Eye (tissue), 1 donor: ENCODE results near the gene RIMBP3C.
"Not testable (repeated sequence)": the region's sequence is repeated elsewhere in the genome, so short reads cannot be mapped to it uniquely, and the experiment has no call there.

ENCODE experiments used
- DNase-seq: peaks from one replicate; pipeline ENCODE4 v3.0.0-alpha.2; 2015

The RIMBP3C gene

DNA sequence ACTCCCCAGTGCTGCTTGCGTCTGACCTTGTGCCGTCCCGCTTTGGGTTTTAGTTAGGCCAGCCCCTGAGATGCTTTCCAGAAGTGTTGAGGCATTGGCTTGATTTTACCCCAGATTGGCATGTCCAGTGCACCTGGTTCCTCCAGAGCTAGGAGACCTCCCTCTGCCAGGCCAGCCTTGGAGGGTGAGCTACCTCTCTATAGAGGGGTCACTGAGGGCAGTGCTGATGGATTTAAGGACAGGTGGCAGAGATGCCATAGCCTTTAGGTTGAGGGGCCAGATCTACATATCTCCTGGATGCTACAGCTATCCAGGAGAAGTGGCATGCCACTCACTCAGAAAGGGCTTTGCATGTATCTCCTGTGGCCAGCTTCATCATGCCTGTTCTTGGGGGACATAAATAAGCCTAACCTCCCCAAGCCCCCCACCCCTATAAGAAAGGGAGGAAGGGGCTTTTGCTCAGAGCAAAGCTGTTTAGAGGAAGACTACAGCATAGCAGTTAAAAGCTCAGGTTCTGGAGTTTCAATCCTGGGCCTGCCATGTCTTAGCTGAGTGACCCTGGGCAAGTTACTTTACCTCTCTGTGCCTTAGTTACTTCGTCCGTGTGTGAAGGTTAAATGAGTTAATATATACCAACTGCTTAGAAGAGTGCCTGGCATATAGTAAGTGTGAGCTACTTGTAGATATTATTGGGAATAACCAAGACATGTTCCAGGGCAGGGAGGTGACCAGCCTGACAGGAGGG lies 22.7 kb upstream of the RIMBP3C start:
- DNase-seq: no peak

DNA sequence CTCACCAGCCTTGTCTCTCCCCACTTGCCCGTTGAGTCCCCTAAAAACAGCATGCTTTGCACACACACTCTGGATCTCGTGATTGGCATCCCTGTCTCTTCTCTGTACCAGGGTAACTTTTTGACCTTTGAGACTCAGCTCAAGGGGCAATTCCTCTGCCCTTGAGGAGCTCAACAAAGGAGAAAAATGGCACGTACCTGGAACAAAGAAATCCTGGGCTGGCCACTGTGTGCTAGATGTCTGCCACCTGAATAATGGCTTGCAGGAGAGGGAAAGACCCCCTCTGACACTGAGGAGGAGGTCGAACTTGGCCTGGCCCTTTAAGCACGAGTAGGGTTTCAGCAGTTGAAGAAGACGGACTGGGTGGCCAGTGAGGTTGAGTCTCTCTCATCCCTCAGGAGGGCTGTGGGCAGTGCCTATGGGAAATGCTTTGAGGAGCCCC lies 22.1 kb upstream of the RIMBP3C start:
- no peak for DNase-seq

DNA sequence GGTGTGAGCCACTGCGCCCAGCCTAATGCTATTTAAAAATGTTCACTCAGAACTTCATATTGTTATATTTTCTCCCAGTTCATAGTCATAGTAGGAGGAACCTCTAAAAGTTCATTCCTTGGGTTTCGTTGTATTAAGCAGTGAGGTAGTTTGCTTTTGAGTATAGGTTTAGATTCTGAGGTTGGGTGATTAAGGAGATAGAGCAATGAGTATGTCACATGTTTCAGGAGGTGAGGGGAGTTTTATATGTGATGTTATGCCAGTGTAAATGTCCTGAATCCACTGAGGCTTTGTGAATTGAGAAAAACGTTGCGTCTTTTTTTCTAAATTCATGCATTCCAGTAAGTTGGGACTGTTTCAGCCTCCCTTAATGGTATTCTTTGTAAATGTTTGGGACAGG lies 20.4 kb upstream of the RIMBP3C start:
- DNase-seq: no peak

DNA sequence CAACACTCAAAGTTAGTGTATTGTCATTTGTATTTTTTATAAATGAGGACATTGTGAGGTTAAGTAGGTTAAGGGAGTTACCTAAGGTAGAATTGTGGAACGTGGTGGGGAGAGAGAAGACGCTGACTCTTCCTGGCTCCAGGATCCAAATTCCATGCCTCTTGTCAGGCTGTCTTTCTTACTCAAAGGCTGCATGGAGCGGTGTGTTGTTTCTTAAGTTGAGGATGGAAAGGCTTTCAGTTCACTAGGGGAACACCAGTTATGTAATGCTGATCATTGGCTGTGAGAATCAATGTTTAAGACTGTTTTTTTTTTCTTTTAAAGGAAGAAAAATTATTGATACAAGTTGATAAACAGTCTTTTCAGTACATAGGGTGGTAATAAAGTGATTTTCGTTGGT lies 19.1 kb upstream of the RIMBP3C start:
- no peak for DNase-seq

DNA sequence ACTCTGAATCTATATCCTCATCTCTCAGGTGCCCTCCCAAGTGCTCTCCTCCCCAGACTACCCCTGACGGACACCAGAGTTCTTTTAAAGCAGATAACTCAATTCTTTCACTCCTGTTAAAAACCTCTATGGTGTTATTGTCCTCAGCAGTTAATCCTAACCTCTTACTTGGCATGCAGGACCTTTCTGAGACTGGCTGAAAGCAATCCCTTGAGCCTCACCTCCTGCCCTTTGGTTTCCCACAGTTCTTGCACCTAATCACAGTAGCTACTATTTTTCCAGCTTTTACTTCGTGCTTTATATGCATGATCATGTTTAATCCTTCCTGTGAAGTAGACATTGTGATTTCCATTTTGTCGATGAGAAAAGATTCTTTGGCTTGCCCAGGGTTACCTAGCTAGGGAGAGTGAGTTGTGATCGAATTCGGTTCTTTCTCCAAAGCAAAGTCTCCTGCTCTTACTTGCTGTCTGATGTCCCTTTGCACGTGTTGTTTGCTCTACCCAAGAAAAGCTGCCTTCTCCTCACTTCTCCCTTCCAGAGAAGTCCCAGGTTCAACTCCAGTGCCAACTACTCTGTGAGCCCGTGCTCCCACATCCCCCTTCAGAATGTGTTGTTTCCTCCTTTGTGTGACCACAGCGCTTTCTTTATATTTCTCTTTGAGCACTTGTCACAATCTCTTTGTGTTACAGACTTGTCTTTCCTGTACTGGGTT lies 18.4 kb upstream of the RIMBP3C start:
- DNase-seq: no peak

DNA sequence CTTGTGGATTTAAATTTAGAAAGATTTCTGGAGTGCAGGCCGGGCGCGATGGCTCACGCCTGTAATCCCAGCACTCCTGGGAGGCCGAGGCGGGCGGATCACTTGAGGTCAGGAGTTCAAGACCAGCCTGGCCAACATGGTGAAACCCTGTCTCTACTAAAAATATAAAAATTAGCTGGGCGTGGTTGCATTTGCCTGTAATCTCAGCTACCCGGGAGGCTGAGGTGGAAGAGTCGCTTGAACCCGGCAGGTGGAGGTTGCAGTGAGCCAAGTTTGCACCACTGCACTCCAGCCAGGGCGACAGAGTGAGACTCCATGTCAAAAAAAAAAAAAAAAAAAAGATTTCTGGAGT lies 17.8 kb upstream of the RIMBP3C start:
- not testable (repeated sequence) for DNase-seq

DNA sequence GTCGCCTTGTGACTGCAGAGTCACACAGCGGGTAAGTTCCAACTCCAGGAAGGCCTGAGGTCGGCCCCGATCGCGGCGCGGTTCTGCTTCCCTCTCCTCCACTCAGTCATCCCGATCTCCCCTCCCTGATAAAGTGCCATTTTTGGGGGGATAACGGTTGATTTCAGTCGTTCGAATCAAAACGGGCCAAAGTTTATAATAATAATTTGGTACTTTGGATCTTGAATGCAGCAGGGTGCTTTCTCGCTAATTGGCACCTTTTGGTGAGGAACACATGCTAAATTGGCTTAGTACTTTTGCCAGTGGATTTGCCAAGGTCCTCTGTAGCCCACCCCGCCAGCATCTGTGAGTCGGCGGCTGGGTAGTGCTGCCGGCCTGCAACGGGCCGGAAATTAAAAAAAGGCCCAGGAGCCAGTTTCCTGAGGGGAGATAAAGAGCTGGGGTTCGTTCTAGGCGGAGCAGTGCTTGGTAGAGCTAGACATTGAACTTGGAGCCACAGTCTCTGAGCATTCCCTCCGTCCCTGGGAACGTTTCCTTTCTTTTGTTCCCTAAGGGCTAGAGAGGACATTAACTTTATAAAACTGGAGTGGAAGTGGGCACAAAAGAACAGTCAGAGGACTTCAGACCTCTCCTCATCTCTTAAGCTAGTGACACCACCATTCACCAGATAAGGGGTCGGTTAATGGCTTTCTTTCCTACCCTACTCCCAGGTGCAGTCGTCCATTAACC lies 17.2 kb upstream of the RIMBP3C start:
- DNase-seq: peak; percentile 24

DNA sequence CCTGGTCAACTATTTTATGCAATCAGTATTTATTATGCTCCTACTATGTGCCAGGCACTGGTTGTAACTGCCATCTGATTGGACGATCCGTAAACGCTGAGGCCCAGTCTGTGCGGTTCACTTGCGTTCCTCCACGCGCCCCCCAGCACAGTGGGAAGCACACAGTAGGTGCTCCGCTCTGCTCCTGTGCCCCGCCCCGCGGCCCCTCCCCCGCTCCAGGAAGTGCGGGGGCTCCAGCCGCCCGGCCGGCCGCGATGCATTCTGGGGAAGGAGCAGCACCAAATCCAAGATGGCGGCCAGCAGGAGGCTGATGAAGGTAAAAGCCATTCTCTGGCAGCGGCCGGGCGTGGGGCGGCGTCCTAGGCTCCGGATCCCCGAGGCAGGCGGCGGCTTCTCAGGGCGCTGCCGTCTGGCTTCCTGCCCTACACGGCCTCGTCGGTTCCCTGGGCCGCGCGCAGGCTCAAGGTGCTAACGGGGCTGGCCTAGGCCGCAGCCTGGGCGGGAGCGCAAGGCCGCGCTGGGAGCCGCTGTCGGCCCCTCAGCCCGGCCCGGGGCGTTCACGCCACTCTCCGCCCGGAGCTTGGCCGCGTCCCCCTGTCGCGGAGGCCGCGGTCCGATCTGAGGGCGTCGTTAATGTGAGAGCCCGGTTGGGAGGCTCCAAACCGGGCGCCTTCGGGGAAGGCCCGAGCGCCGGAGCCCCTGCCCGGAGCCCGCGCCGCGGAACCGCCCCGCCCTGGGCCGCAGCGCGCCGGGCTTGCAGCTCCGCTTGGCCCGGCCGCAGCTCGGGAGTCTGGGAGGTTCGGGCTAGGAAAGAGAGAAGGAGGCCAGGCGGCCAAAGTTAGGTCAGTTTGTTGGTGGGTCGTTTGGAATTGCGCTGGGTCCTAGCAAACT lies 16.4 kb upstream of the RIMBP3C start, which contains the start of gene UBE2L3:
Gene UBE2L3, plus strand, starts transcription at position 259 of the 891 bp plus-strand sequence. Its CDS starts 31 bp downstream, at position 290.
- DNase-seq: peak; percentile 92

DNA sequence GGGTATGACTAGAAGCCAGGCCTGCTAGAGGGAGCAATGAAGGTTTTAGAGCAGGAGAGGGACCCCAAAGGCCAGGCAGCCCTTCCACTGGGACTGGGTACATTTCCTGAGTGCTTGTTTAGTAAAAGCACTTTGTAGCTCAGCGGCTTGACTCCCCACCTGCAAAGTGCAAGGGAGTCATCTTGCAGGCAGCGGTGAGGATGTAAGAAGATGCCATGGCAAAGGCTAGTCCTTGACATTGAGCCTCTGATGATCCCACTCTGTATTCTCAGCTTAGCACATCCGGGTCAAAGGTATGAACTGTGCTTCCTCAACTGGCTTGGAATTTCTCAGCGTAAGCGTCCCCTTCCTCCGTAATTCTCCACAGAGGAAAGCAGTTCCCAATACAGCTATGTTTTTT lies 13.2 kb upstream of the RIMBP3C start:
- DNase-seq: no peak

DNA sequence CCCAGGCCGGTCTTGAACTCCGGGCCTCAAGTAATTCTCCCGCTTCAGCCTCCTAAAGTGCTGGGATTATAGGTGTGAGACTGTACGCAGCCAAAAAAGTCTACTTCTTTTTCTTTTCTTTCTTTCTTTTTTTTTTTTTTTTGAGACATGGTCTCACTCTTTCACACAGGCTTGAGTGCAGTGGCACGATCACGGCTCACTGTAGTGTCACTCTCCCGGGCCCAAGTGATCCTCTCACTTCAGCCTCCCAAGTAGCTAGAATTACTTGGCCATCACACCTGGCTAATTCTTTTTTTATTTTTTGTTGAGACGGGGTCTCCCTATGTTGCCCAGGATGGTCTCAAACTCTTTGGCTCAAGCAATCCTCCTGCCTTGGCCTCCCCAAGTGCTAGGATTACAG lies 12.7 kb upstream of the RIMBP3C start:
- DNase-seq: no peak

DNA sequence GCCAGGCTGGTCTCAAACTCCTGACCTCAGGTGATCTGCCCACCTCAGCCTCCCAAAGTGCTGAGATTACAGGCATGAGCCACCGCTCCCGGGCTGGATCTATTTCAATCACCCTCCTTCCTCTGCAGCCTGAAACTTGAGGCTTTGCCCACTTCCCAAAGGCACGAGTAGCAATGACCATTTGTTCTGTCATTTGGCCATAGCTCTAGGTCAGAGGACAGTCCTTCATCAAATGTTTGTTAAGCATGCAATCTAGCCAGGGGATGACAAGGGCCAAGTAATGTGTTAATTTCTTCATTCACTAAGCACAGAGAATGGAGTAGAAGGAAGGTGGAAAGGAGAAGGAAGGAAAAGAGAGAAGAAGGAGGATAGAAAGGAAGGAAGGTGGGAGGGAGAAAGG lies 9.4 kb upstream of the RIMBP3C start:
- DNase-seq: not testable (repeated sequence)

DNA sequence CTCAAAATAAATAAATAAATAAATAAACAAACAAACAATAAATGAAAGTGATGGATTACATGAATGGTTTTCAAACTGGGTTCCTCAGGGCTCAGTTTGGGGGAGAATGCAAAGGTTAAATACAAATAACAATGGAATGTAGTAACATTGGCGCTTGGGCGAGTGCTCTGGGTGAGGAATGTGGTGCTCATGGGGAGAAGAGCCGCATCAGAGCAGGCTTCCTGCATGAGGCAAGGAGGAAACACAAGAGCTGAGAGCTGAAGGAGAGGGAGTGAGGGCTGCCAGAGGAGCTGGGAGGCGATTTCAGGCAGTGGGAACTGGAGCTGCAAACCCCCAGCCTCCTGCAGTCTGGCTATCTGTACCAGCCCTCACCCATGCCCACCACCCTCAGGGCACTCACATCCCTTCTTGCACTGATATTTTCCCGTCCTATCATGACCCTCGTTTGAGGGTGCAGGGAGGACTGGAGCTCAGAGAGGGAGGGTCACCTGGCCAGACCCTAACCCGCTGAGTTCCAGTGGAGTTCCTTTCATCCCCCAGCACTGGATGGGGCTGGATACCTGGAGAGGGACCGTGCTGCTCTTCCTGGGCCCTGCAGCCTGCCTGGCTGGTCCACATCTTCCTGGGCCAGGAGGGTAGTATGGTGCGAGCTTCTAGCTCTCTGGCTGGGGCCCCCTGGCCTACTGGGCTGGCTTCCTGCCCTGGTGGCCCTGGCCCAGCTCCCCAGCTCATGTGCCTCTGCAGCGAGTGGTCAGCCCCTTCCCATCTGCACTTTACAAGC lies 8.3 kb upstream of the RIMBP3C start:
- DNase-seq: not testable (repeated sequence)

DNA sequence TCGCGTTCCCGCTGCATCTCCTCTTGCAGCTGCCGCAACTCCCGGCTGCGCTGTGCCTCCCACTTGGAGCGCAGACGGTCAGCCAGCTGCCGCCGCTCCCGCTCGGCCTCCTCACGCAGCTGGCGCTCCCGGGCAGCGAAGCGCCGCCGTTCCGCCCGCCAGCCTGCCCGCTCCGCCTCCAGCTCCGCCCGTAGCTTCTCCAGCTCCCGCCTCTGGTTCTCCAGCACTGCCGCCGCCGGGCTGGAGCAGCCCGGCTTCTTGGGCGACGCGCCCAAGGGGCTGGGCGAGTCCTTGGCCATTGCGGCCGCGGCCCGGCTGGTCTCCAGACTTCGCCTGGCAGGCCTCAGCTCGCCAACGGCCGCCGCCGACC lies 598 bp downstream of the RIMBP3C start:
- DNase-seq: not testable (repeated sequence)

DNA sequence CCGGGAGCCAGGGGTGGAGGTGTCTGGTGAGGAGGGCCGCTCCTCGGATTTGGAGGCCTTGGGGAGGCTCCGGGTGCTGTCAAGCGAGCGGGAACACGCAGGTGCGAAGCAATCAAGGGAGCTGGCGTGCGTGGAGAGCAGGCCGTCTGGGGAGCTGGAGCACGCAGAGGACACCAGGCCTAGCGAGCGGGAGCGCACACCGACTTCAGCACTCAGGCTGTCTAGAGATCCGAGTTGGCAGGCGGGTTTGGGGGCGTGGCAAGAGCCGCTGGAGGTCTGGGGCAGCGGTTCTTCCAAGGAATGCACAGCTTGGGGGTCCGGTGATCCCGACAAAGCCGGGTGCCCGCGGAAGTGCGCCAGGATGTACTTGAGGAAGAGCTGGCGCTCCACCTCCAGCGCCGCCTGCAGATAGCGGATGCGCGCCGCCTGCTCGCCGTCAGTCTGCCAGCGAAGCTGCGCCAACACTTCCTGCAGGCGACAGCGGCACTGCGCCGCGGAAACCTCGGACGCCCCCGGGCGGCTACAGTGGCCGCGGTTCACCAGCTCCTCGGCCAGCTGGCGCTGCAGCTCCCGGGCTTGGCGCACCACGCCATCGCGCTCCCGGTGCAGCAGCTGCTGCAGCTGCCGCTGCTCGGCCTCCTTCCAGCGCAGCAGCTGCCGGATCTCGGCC lies 1.1 kb downstream of the RIMBP3C start:
- not testable (repeated sequence) for DNase-seq

DNA sequence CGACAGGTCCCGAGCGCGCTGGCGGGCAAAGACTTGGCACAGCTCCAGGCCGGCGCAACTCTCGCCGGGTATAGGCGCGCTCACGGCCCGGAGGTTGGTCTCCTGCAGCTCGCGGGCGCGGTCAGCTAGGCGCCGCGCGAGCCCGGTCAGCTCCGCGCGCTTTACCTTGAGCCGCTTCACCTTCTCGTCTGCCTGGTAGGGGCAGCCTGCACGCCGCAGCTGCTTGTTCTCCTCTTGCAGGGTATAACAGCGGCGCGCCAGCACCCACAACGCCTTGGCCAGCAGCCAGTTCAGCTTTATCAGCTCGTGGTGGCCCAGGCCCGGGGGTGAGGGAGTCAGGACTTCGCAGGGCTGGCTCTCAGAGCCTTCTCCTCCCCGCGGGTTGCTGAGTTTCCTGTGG lies 1.7 kb downstream of the RIMBP3C start:
- not testable (repeated sequence) for DNase-seq

DNA sequence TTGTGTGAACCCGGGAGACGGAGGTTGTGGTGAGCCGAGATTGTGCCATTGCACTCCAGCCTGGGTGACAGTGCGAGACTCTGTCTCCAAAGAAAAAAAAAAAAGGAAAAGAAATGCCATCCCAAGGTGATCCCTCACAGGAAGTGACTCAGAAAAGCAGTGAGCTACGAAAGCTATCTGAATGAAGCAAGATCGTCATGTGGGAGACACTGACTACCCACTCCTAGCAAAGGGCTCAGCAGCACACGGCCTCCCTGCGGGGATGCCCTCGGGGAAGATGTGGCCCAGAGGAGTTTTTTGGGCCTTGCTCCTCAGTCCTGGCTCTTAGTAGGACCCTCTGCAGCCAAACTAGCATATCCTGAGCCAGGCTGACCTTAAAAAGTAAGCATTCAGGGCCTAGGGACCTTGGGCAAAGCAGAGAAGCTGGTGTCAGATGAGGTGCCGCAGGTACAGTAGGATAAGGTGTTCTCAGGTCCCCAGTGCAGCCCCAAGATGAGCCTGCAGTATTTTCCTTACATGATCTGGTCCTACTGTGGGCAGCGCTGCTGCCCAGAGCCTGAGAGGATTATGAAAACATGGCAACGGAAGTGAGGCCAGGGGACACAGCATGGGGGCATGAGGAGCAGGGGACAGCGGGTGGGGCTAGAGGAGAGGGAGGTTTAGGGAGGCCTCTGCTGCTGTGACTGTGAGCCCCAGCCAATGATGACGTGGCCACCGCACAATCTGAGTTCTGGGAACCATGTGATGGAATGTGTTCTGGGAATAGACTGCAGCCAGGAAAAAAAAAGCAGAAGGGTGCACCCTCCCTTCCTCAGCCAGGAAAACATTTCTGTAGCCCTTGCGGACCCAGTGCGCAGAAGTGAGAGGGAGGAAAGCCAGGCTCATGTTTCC lies 6.6 kb downstream of the RIMBP3C start:
- not testable (repeated sequence) for DNase-seq

DNA sequence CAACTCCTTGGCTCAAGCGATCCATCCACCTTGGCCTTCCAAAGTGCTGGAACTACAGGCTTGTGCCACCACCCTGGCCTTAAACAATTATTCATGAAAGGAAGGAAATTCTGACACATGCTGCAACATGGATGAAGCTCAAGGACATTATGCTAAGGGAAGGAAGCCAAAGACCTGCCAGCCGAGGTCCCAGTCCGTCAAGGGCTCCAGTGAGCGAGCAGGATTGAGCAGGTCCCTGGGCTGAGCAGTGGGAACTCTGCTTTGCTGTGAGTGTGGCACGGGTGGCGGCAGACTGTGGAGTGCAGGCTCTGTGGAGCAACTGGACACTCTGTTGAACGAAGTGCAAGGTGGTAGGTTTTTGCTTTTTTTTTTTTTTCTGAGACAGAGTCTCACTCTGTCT lies 11.4 kb downstream of the RIMBP3C start:
- DNase-seq: not testable (repeated sequence)

DNA sequence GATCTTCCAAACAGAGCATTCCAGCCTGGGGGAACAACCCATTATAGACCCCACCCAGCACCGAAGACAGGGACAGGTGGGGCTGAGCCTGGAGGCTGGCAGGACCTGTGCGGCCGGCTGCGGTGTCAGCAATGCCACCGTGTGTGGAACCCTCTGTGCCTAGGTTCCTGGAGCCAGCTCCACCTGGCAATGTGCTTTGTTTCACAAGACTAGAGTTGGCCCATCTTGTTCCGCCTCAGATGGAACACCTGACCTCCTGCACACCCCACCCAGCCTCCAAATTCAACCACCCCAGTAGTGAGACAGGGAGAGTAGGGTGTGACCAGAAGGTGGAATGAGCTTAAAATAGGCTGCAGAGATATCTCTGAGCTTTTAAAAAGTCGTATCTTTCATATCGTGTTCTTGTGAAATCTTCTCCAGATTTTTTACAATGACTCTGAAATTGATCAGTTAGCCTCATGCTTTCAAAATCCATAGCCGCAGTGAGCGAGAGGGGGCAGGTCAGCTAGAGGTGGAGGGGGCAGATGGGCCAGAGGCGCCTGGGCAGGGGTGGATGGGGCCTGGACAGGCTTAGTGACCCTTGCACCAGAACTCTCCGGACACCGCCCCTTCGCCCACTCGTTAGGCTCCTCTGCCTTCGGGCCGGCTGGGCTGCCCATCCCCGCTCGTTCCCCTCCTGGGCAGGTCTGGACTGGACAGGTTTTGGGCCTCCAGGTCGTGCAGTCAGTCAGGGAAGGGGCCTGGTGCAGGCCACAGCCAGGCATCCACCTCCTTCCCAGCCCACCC lies 18.2 kb downstream of the RIMBP3C start:
- not testable (repeated sequence) for DNase-seq

DNA sequence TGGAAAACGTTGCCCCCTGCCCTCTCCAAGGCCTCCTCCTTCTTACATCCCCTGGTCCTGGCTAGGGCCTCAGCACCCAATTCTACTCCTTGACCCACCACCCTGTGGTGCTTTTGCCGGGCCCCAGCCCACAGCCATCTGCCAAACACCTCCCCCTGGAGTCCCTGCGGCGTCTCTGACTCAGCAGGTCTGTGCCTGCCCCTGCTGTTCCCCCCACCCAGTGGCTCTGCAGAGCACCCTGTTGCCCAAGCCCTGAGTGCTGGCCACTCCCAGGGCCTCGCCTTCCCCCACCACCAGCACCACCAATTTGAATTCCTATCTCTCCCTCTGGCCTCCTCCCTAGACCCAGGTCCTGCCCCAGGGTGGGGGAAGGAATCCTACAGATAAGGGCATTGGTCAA lies 19.7 kb downstream of the RIMBP3C start:
- DNase-seq: not testable (repeated sequence)
